Neural progenitor cell (in vitro differentiated cells): ENCODE results near the gene ERC2. TPM values are rescaled to one million over a fixed set of nuclear protein-coding genes. Genes with fewer than 3 reads are reported as not detected.

ENCODE experiments used
- DNase-seq: peaks from one replicate; pipeline ENCODE4 v3.0.0-alpha.2; 2016; ENCODE audit warnings: low spot score
- H2AFZ ChIP-seq: fragments of 200-600 bp; sonication (generic); replicated peaks from 2 replicates; pipeline ENCODE4 v1.6.1; 2016; ENCODE audit warnings: antibody characterized with exemption
- H3F3A ChIP-seq: fragments of 200-600 bp; sonication (generic); 2 replicates; pipeline ENCODE4 v1.6.1; 2016; ENCODE audit warnings: antibody characterized with exemption, low read depth
- H3K27ac ChIP-seq: fragments of 200-600 bp; sonication (generic); 2 replicates; pipeline ENCODE4 v1.5.1; 2016; ENCODE audit warnings: mild to moderate bottlenecking
- H3K27me3 ChIP-seq: fragments of 200-600 bp; sonication (generic); 2 replicates; pipeline ENCODE4 v1.6.1; 2016; ENCODE audit warnings: mild to moderate bottlenecking, moderate library complexity
- H3K36me3 ChIP-seq: fragments of 200-600 bp; sonication (generic); 2 replicates; pipeline ENCODE4 v1.5.1; 2016
- H3K4me1 ChIP-seq: fragments of 200-600 bp; sonication (generic); 2 replicates; pipeline ENCODE4 v1.6.1; 2016; ENCODE audit warnings: mixed run types
- H3K4me2 ChIP-seq: fragments of 200-600 bp; sonication (generic); 2 replicates; pipeline ENCODE4 v1.6.1; 2016
- H3K4me3 ChIP-seq: fragments of 200-600 bp; sonication (generic); 2 replicates; pipeline ENCODE4 v1.5.1; 2016
- H3K79me2 ChIP-seq: fragments of 200-600 bp; sonication (generic); 2 replicates; pipeline ENCODE4 v1.6.1; 2016; ENCODE audit warnings: low read depth
- H3K9ac ChIP-seq: fragments of 200-600 bp; sonication (generic); 2 replicates; pipeline ENCODE4 v1.6.1; 2016
- H3K9me3 ChIP-seq: fragments of 200-600 bp; sonication (generic); 2 replicates; pipeline ENCODE4 v1.5.1; 2016; ENCODE audit warnings: low read depth
- H4K20me1 ChIP-seq: fragments of 200-600 bp; sonication (generic); 2 replicates; pipeline ENCODE4 v1.6.1; 2016; ENCODE audit warnings: low read depth
- H3K27ac Mint-ChIP-seq: 3 replicates; pipeline ENCODE4 v1.8.0; 2021; ENCODE audit warnings: mixed read lengths
- H3K27me3 Mint-ChIP-seq: 2 replicates; pipeline ENCODE4 v1.8.0; 2022; ENCODE audit warnings: low read depth, mild to moderate bottlenecking, inconsistent platforms, moderate library complexity, mixed read lengths; ENCODE audit not compliant: insufficient read depth
- H3K36me3 Mint-ChIP-seq: 3 replicates; pipeline ENCODE4 v1.8.0; 2021; ENCODE audit warnings: mixed read lengths
- H3K4me1 Mint-ChIP-seq: 3 replicates; pipeline ENCODE4 v1.8.0; 2021; ENCODE audit warnings: mixed read lengths
- H3K4me3 Mint-ChIP-seq: 3 replicates; pipeline ENCODE4 v1.8.0; 2021; ENCODE audit warnings: mild to moderate bottlenecking, moderate library complexity, mixed read lengths
- H3K9me3 Mint-ChIP-seq: 3 replicates; pipeline ENCODE4 v1.8.0; 2020; ENCODE audit warnings: mixed read lengths
- EZH2 ChIP-seq: fragments of 200-600 bp; sonication (generic); IDR thresholded peaks from 2 replicates; pipeline ENCODE4 v1.6.1; 2017; ENCODE audit warnings: antibody characterized with exemption, mild to moderate bottlenecking, moderate library complexity
- EZH2phosphoT487 ChIP-seq: fragments of 200-600 bp; sonication (generic); IDR thresholded peaks from 2 replicates; pipeline ENCODE4 v1.6.1; 2017; ENCODE audit warnings: antibody characterized with exemption
- total RNA-seq: library from RNA; depleted of rRNA; stranded (reverse); fragments of >200 nt; gene quantifications from 2 replicates; pipeline ENCODE4 v1.2.3, GENCODE V29; 2015; ENCODE audit warnings: low replicate concordance
- TF ChIP-seq, protein P1 (sequence below): fragments of 200-600 bp; sonication (generic); IDR thresholded peaks from 2 replicates; pipeline ENCODE4 v1.5.1; 2017; ENCODE audit warnings: antibody characterized with exemption, mild to moderate bottlenecking

The ERC2 gene
- total RNA-seq, 1 donor from 2014 or later: 24.8 TPM

DNA sequence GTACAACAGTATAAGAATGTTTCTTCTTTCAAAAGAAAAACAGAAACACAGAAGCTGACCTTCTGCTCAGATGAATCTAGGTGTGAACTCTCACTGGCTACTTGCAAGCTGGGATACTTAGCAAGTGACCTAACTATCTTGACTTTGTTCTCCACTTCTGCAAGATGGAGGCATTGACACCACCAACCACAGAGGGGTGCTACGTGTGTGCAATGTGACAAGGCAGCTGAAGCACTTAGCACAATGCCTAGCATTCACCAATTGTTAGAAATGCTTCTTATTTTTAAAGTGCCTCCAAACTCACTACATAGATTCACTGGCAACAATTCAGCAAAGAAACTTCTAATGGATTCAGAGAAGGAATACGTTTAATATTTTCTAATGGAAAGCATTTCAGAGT lies 649.8 kb downstream of the ERC2 start:
- Histone ChIP-seq H3K4me1 (no peaks in the 10 kb centered on the region), H2AFZ (no peak overlapping the region), H4K20me1 (no peaks in the 10 kb centered on the region), H3K4me3 (no peak overlapping the region), H3K9me3 (no peaks in the 10 kb centered on the region), H3K27me3 (no peaks in the 10 kb centered on the region), H3K36me3 (no peaks in the 10 kb centered on the region), H3K4me2 (no peak overlapping the region), H3K27ac (no peak overlapping the region), H3F3A (no peaks in the 10 kb centered on the region), H3K79me2 (no peaks in the 10 kb centered on the region), H3K9ac (no peak overlapping the region)
- DNase-seq: peak; percentile 24
- Mint-ChIP-seq H3K36me3 (no peaks in the 10 kb centered on the region), H3K27me3 (peaks cover 3% of the 10 kb centered on the region), H3K4me3 (no peak overlapping the region), H3K4me1 (peaks cover 2% of the 10 kb centered on the region), H3K27ac (no peak overlapping the region), H3K9me3 (no peaks in the 10 kb centered on the region)
- TF ChIP-seq EZH2phosphoT487 (no peak), EZH2 (no peak)
- TF ChIP-seq, protein P1, sequence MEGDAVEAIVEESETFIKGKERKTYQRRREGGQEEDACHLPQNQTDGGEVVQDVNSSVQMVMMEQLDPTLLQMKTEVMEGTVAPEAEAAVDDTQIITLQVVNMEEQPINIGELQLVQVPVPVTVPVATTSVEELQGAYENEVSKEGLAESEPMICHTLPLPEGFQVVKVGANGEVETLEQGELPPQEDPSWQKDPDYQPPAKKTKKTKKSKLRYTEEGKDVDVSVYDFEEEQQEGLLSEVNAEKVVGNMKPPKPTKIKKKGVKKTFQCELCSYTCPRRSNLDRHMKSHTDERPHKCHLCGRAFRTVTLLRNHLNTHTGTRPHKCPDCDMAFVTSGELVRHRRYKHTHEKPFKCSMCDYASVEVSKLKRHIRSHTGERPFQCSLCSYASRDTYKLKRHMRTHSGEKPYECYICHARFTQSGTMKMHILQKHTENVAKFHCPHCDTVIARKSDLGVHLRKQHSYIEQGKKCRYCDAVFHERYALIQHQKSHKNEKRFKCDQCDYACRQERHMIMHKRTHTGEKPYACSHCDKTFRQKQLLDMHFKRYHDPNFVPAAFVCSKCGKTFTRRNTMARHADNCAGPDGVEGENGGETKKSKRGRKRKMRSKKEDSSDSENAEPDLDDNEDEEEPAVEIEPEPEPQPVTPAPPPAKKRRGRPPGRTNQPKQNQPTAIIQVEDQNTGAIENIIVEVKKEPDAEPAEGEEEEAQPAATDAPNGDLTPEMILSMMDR: peak; percentile 37

- H3K4me3 ChIP-seq: no peak overlapping the region
- DNase-seq: no peak
- no peak overlapping the region for H3K9ac ChIP-seq
- no peak overlapping the region for H3K4me3 Mint-ChIP-seq
- no peaks in the 10 kb centered on the region for H3F3A ChIP-seq
- no peak overlapping the region for H2AFZ ChIP-seq
- no peaks in the 10 kb centered on the region for H3K9me3 Mint-ChIP-seq
- no peak overlapping the region for H3K27ac Mint-ChIP-seq
- H3K4me2 ChIP-seq: no peak overlapping the region
- no peak overlapping the region for H3K27ac ChIP-seq
- H3K79me2 ChIP-seq: no peaks in the 10 kb centered on the region
- no peaks in the 10 kb centered on the region for H3K4me1 ChIP-seq
- H3K4me1 Mint-ChIP-seq: peaks cover 5% of the 10 kb centered on the region
- TF ChIP-seq, protein P1: no peak
- TF ChIP-seq EZH2: no peak
- no peak for TF ChIP-seq EZH2phosphoT487
- H3K36me3 Mint-ChIP-seq: no peaks in the 10 kb centered on the region
- no peaks in the 10 kb centered on the region for H3K9me3 ChIP-seq
- H3K36me3 ChIP-seq: no peaks in the 10 kb centered on the region
- H4K20me1 ChIP-seq: no peaks in the 10 kb centered on the region
- H3K27me3 Mint-ChIP-seq: peaks cover 3% of the 10 kb centered on the region
- H3K27me3 ChIP-seq: no peaks in the 10 kb centered on the region
Measured at GRCh38 chr3:55816794-55817576, 651.3 kb downstream of the ERC2 start.

DNA sequence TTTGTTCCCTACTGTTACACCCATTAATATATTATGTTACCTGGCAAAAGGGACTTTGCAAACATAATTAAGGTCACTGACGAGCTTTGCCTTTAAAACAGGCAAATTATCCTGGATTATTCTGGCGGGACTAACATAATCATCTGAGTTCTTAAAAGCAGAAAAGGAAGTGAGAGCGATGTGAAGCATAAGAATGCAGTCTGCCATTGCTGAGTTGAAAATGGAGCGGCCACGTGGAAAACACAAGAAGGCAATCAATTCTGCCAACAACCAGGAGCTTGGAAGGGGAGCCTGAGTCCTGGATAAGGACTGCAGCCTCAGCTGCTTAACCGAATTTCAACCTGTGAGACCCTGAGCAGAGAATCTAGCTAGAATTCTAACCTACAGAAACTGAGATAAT lies 653.0 kb downstream of the ERC2 start:
- no peaks in the 10 kb centered on the region for H3K9me3 ChIP-seq
- H3K4me3 Mint-ChIP-seq: no peak overlapping the region
- H3K9ac ChIP-seq: no peak overlapping the region
- no peak for DNase-seq
- no peaks in the 10 kb centered on the region for H3K27me3 ChIP-seq
- H3K4me1 Mint-ChIP-seq: peaks cover 5% of the 10 kb centered on the region
- H3K27ac ChIP-seq: no peak overlapping the region
- no peaks in the 10 kb centered on the region for H3K36me3 ChIP-seq
- H3K4me2 ChIP-seq: no peak overlapping the region
- H3K36me3 Mint-ChIP-seq: no peaks in the 10 kb centered on the region
- no peaks in the 10 kb centered on the region for H3K4me1 ChIP-seq
- H3F3A ChIP-seq: no peaks in the 10 kb centered on the region
- H4K20me1 ChIP-seq: no peaks in the 10 kb centered on the region
- H3K79me2 ChIP-seq: no peaks in the 10 kb centered on the region
- H3K27me3 Mint-ChIP-seq: no peaks in the 10 kb centered on the region
- H3K27ac Mint-ChIP-seq: no peak overlapping the region
- TF ChIP-seq EZH2phosphoT487 (no peak), EZH2 (no peak)
- TF ChIP-seq, protein P1: no peak
- H2AFZ ChIP-seq: no peak overlapping the region
- no peak overlapping the region for H3K4me3 ChIP-seq
- H3K9me3 Mint-ChIP-seq: no peaks in the 10 kb centered on the region
